ENCODE data around the gene PPP1R15B.

PPP1R15B gene

GRCh38 chr1:204398197-204399125 lies 13.2 kb downstream of the PPP1R15B start:
- peak; percentile 76 for DNase-seq

GRCh38 chr1:204396015-204396583 lies 15.5 kb downstream of the PPP1R15B start:
- no peak for DNase-seq

GRCh38 chr1:204391629-204392028 lies 20.0 kb downstream of the PPP1R15B start:
- DNase-seq: no peak

GRCh38 chr1:204390751-204391466 lies 20.7 kb downstream of the PPP1R15B start:
- DNase-seq: no peak

GRCh38 chr1:204385727-204386126 lies 25.9 kb downstream of the PPP1R15B start:
- DNase-seq: no peak

GRCh38 chr1:204384636-204385352 lies 26.8 kb downstream of the PPP1R15B start:
- no peak for DNase-seq

GRCh38 chr1:204383163-204383904 lies 28.3 kb downstream of the PPP1R15B start:
- no peak for DNase-seq

GRCh38 chr1:204382714-204383083 lies 28.9 kb downstream of the PPP1R15B start:
- no peak for DNase-seq

- no peak for DNase-seq
Observed at GRCh38 chr1:204380293-204380831, 31.3 kb downstream of the PPP1R15B start.

- DNase-seq: peak; percentile 28
Observed at GRCh38 chr1:204377800-204378668, 33.6 kb downstream of the PPP1R15B start.

GRCh38 chr1:204376919-204377799 lies 34.5 kb downstream of the PPP1R15B start:
- DNase-seq: no peak

- DNase-seq: no peak
Observed at GRCh38 chr1:204376465-204376864, 35.2 kb downstream of the PPP1R15B start.

- DNase-seq: no peak
Observed at GRCh38 chr1:204373911-204374310, 37.7 kb downstream of the PPP1R15B start.

GRCh38 chr1:204370176-204370575 lies 41.4 kb downstream of the PPP1R15B start:
- DNase-seq: no peak

GRCh38 chr1:204368996-204369726 lies 42.5 kb downstream of the PPP1R15B start:
- no peak for DNase-seq

- DNase-seq: no peak
Observed at GRCh38 chr1:204367956-204368355, 43.7 kb downstream of the PPP1R15B start.

GRCh38 chr1:204367193-204367858 lies 44.3 kb downstream of the PPP1R15B start:
- no peak for DNase-seq

GRCh38 chr1:204366759-204367158 lies 44.9 kb downstream of the PPP1R15B start:
- no peak for DNase-seq

Measured in NCI-H748 treated with DMSO at 0.1 percent for 48 hours (cell line).